Measurements from ENCODE around the gene EYA4.

GRCh38 chr6:133512410-133513016 is 271.4 kb downstream of the EYA4 start:
- TF ChIP-seq, protein P1, sequence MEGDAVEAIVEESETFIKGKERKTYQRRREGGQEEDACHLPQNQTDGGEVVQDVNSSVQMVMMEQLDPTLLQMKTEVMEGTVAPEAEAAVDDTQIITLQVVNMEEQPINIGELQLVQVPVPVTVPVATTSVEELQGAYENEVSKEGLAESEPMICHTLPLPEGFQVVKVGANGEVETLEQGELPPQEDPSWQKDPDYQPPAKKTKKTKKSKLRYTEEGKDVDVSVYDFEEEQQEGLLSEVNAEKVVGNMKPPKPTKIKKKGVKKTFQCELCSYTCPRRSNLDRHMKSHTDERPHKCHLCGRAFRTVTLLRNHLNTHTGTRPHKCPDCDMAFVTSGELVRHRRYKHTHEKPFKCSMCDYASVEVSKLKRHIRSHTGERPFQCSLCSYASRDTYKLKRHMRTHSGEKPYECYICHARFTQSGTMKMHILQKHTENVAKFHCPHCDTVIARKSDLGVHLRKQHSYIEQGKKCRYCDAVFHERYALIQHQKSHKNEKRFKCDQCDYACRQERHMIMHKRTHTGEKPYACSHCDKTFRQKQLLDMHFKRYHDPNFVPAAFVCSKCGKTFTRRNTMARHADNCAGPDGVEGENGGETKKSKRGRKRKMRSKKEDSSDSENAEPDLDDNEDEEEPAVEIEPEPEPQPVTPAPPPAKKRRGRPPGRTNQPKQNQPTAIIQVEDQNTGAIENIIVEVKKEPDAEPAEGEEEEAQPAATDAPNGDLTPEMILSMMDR (IDR thresholded peaks at IDR 0.05) = peak; percentile 43 to 48 (median 46)
- TF ChIP-seq POLR2A (IDR thresholded peaks at IDR 0.05) = no peak
